ENCODE data around the gene NAA16. TPM values are rescaled to one million over a fixed set of nuclear protein-coding genes. Genes with fewer than 3 reads are reported as not detected.

NAA16 gene
- total and polyA plus RNA-seq, 2 donors (not counting 1 experiment from before 2014, with no cell fraction given) = 14.3 to 33.5 TPM

DNA sequence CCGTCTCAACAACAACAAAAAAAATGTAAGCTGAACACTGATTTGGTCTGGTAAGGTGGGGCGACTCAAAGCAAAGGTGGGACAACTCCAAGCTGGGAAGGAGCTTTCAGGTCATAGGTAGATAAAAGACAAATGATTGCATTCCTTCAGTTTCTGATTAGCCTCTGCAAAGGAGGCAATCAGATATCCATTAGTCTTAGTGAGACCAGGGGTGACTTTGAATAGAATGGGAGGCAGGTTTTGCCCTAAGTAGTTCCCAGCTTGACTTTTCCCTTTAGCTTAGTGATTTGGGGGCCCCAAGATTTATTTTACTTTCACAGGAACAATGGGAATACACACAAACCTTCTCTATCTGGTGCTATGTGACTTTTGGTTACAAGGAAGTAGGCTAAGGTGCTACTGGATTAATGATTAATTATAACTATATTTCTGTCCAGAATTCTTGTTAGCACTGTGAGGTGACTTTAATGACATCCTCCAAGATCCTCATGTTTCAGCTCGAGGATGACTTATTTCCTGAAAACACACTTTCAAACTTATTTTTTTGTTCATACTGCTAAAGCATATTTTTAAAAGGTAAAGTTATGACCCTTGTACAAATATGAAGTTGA, 37.1 kb upstream of the NAA16 start:
- H3K27ac Mint-ChIP-seq = no peak overlapping the region
- no peak for DNase-seq

DNA sequence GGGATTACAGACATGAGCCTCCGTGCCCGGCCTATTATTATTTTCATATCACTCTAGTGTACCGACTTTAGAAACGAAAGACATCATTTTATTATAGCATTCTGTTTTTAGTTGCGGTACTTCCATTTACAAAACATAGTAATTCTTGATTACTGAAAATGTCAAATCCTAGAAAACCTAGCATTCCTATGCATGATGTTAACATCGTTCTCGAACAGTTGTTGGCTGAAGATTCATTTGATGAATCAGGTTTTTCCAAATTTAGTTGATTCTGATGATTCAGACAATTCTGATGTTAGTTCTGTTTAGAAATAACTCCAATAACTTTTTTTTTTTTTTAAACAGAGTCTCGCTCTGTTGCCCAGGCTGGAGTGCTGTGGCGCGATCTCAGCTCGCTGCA, 36.2 kb upstream of the NAA16 start:
- H2AFZ ChIP-seq (ENCODE audit: insufficient read depth, low read depth, low read length, poor library complexity, severe bottlenecking) = no peak overlapping the region
- POLR2A ChIA-PET = no interaction called here
- Mint-ChIP-seq H3K4me3 (no peak overlapping the region), H3K27me3 (peaks cover 4% of the 10 kb centered on the region), H3K4me1 (peaks cover 9% of the 10 kb centered on the region), H3K9me3 (ENCODE audit: insufficient read depth) (no peaks in the 10 kb centered on the region), H3K27ac (no peak overlapping the region)
- intact Hi-C loops (cut with micrococcal nuclease) = no loop called here
- TF ChIP-seq, protein P1, sequence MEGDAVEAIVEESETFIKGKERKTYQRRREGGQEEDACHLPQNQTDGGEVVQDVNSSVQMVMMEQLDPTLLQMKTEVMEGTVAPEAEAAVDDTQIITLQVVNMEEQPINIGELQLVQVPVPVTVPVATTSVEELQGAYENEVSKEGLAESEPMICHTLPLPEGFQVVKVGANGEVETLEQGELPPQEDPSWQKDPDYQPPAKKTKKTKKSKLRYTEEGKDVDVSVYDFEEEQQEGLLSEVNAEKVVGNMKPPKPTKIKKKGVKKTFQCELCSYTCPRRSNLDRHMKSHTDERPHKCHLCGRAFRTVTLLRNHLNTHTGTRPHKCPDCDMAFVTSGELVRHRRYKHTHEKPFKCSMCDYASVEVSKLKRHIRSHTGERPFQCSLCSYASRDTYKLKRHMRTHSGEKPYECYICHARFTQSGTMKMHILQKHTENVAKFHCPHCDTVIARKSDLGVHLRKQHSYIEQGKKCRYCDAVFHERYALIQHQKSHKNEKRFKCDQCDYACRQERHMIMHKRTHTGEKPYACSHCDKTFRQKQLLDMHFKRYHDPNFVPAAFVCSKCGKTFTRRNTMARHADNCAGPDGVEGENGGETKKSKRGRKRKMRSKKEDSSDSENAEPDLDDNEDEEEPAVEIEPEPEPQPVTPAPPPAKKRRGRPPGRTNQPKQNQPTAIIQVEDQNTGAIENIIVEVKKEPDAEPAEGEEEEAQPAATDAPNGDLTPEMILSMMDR (IDR thresholded peaks at IDR 0.05) = no peak
- TF ChIP-seq EZH2 (IDR thresholded peaks at IDR 0.05; ENCODE audit: borderline replicate concordance, insufficient read depth, low read depth, low read length, poor library complexity, severe bottlenecking) = no peak
- no peak for ATAC-seq (ENCODE audit: low read depth)
- DNase-seq = no peak
- no peaks in the 10 kb centered on the region for H3K79me2 ChIP-seq (ENCODE audit: control insufficient read depth, insufficient read depth, low read length)
- H3K27me3 ChIP-seq (replicated peaks in 1 of 4; ENCODE audit: control extremely low read depth in 1 of 4, control insufficient read depth in 3 of 4, insufficient read depth in 4 of 4, low read length in 3 of 4) = no peaks in the 10 kb centered on the region
- H3K4me2 ChIP-seq (replicated peaks; ENCODE audit: low read depth, low read length, poor library complexity, severe bottlenecking) = no peak overlapping the region
- H3K27ac ChIP-seq (ENCODE audit: low read length in 2 of 2) = no peak overlapping the region
- no peaks in the 10 kb centered on the region for H3K9me3 ChIP-seq (ENCODE audit: control extremely low read depth in 1 of 3, control insufficient read depth in 2 of 3, insufficient read depth in 1 of 3, low read length in 2 of 3)
- no peak overlapping the region for H3K4me3 ChIP-seq (ENCODE audit: control extremely low read depth in 1 of 5, extremely low read depth in 1 of 5, insufficient read depth in 1 of 5, low read depth in 2 of 5, low read length in 4 of 5)
- H3K9ac ChIP-seq (ENCODE audit: low read length) = no peak overlapping the region
- H4K20me1 ChIP-seq (ENCODE audit: control insufficient read depth, insufficient read depth, low read length, poor library complexity, severe bottlenecking) = no peaks in the 10 kb centered on the region
- H3K36me3 ChIP-seq (replicated peaks in 1 of 2; ENCODE audit: control extremely low read depth in 1 of 2, control insufficient read depth in 1 of 2, extremely low read depth in 1 of 2, insufficient read depth in 2 of 2, low read length in 1 of 2) = no peaks in the 10 kb centered on the region
- 94% methylated on average over 3 of the region's 11 CpGs for WGBS (ENCODE audit: insufficient coverage)
- peaks cover 7 to 14% of the 10 kb centered on the region in 2 donors for H3K4me1 ChIP-seq (ENCODE audit: control insufficient read depth in 2 of 2, insufficient read depth in 2 of 2, low read length in 2 of 2)
- CTCF ChIA-PET = no interaction called here

More for the DNA sequence above, 37.1 kb upstream of the NAA16 start:
- ATAC-seq (ENCODE audit: low read depth) = no peak
- WGBS (ENCODE audit: insufficient coverage) = 100% methylated on average over 1 of the region's 3 CpGs
- H3K4me3 ChIP-seq (ENCODE audit: control extremely low read depth in 1 of 5, extremely low read depth in 1 of 5, insufficient read depth in 1 of 5, low read depth in 2 of 5, low read length in 4 of 5) = no peak overlapping the region
- Mint-ChIP-seq H3K9me3 (ENCODE audit: insufficient read depth) (no peaks in the 10 kb centered on the region), H3K4me1 (peaks cover 9% of the 10 kb centered on the region), H3K27me3 (no peaks in the 10 kb centered on the region), H3K4me3 (no peak overlapping the region)
- H3K4me2 ChIP-seq (replicated peaks; ENCODE audit: low read depth, low read length, poor library complexity, severe bottlenecking) = no peak overlapping the region
- ChIA-PET CTCF (interaction anchor here (0.8 kb wide), 1 partner anchor 693 kb away, joined by 4 read pairs; no protein-coding TSS in a partner anchor), POLR2A (no interaction called here)
- H3K36me3 ChIP-seq (replicated peaks in 1 of 2; ENCODE audit: control extremely low read depth in 1 of 2, control insufficient read depth in 1 of 2, extremely low read depth in 1 of 2, insufficient read depth in 2 of 2, low read length in 1 of 2) = no peaks in the 10 kb centered on the region
- H3K27ac ChIP-seq (ENCODE audit: low read length in 2 of 2) = no peak overlapping the region
- H3K9ac ChIP-seq (ENCODE audit: low read length) = no peak overlapping the region
- no peak overlapping the region for H2AFZ ChIP-seq (ENCODE audit: insufficient read depth, low read depth, low read length, poor library complexity, severe bottlenecking)
- peaks cover 7 to 14% of the 10 kb centered on the region in 2 donors for H3K4me1 ChIP-seq (ENCODE audit: control insufficient read depth in 2 of 2, insufficient read depth in 2 of 2, low read length in 2 of 2)
- intact Hi-C loops (cut with micrococcal nuclease) = no loop called here
- H4K20me1 ChIP-seq (ENCODE audit: control insufficient read depth, insufficient read depth, low read length, poor library complexity, severe bottlenecking) = no peaks in the 10 kb centered on the region
- no peaks in the 10 kb centered on the region for H3K79me2 ChIP-seq (ENCODE audit: control insufficient read depth, insufficient read depth, low read length)
- H3K27me3 ChIP-seq (replicated peaks in 1 of 4; ENCODE audit: control extremely low read depth in 1 of 4, control insufficient read depth in 3 of 4, insufficient read depth in 4 of 4, low read length in 3 of 4) = no peaks in the 10 kb centered on the region
- TF ChIP-seq EZH2 (IDR thresholded peaks at IDR 0.05; ENCODE audit: borderline replicate concordance, insufficient read depth, low read depth, low read length, poor library complexity, severe bottlenecking) = no peak
- TF ChIP-seq, protein P1 (IDR thresholded peaks at IDR 0.05) = no peak
- peaks cover 0 to 4% (median 0%) of the 10 kb centered on the region in 3 donors for H3K9me3 ChIP-seq (ENCODE audit: control extremely low read depth in 1 of 3, control insufficient read depth in 2 of 3, insufficient read depth in 1 of 3, low read length in 2 of 3)
